H9 (cell line): ENCODE measurements around the gene LSS. TPM values are rescaled to one million over a fixed set of nuclear protein-coding genes. Genes with fewer than 3 reads are reported as not detected.

ENCODE experiments used
- DNase-seq: peaks from one replicate; pipeline ENCODE4 v3.0.0-alpha.2; 2017
- H2AFZ ChIP-seq: one replicate; pipeline ENCODE4 v1.6.1; 2013; ENCODE audit warnings: mild to moderate bottlenecking, low read length, control low read depth, moderate library complexity
- H2AK5ac ChIP-seq: 2 replicates; pipeline ENCODE4 v1.6.1; 2013; ENCODE audit warnings: low read length, control low read depth, mixed read lengths; ENCODE audit not compliant: insufficient read length
- H2BK120ac ChIP-seq: one replicate; pipeline ENCODE4 v1.6.1; 2013; ENCODE audit warnings: low read depth, mild to moderate bottlenecking, low read length, control low read depth, inconsistent platforms; ENCODE audit not compliant: poor library complexity, severe bottlenecking
- H2BK12ac ChIP-seq: 2 replicates; pipeline ENCODE4 v1.6.1; 2013; ENCODE audit warnings: low read length, control low read depth, mixed read lengths, low read depth; ENCODE audit not compliant: insufficient read length
- H2BK15ac ChIP-seq: 2 replicates; pipeline ENCODE4 v1.6.1; 2013; ENCODE audit warnings: low read depth, low read length, control low read depth
- H2BK20ac ChIP-seq: one replicate; pipeline ENCODE4 v1.6.1; 2013; ENCODE audit warnings: low read depth, mild to moderate bottlenecking, low read length, control low read depth, inconsistent platforms; ENCODE audit not compliant: poor library complexity, severe bottlenecking
- H2BK5ac ChIP-seq: 2 replicates; pipeline ENCODE4 v1.6.1; 2013; ENCODE audit warnings: low read length, control low read depth, mixed read lengths; ENCODE audit not compliant: insufficient read length
- H3K14ac ChIP-seq: 2 replicates; pipeline ENCODE4 v1.6.1; 2013; ENCODE audit warnings: low read length, control low read depth; ENCODE audit not compliant: insufficient read depth
- H3K18ac ChIP-seq: 2 replicates; pipeline ENCODE4 v1.6.1; 2013; ENCODE audit warnings: low read depth, mild to moderate bottlenecking, mixed read lengths, low read length, control low read depth; ENCODE audit not compliant: insufficient read length
- H3K23ac ChIP-seq: 2 replicates; pipeline ENCODE4 v1.6.1; 2013; ENCODE audit warnings: low read length, control low read depth, mixed read lengths, low read depth; ENCODE audit not compliant: insufficient read length
- H3K23me2 ChIP-seq: 2 replicates; pipeline ENCODE4 v1.6.1; 2013; ENCODE audit warnings: low read depth, mild to moderate bottlenecking, mixed read lengths, low read length, control low read depth; ENCODE audit not compliant: insufficient read length, poor library complexity, severe bottlenecking
- H3K27ac ChIP-seq: 2 replicates; pipeline ENCODE4 v1.5.1; 2013; ENCODE audit warnings: low read length, control low read depth, mixed read lengths, low read depth; ENCODE audit not compliant: insufficient read length
- H3K27me3 ChIP-seq: 2 replicates; pipeline ENCODE4 v1.6.1; 2013; ENCODE audit warnings: low read length, control low read depth, inconsistent platforms; ENCODE audit not compliant: insufficient read depth
- H3K4ac ChIP-seq: 2 replicates; pipeline ENCODE4 v1.6.1; 2013; ENCODE audit warnings: low read depth, mild to moderate bottlenecking, control low read depth, inconsistent platforms, low read length, moderate library complexity
- H3K4me1 ChIP-seq: 2 replicates; pipeline ENCODE4 v1.6.1; 2013; ENCODE audit warnings: low read length, control low read depth, inconsistent platforms; ENCODE audit not compliant: insufficient read depth
- H3K4me2 ChIP-seq: 2 replicates; pipeline ENCODE4 v1.6.1; 2013; ENCODE audit warnings: low read length, control low read depth, mixed read lengths; ENCODE audit not compliant: insufficient read length, insufficient read depth
- H3K56ac ChIP-seq: 2 replicates; pipeline ENCODE4 v1.6.1; 2013; ENCODE audit warnings: low read depth, mild to moderate bottlenecking, mixed read lengths, low read length, control low read depth; ENCODE audit not compliant: insufficient read length
- H3K79me1 ChIP-seq: 2 replicates; pipeline ENCODE4 v1.6.1; 2013; ENCODE audit warnings: low read depth, mild to moderate bottlenecking, moderate library complexity, low read length, control low read depth, inconsistent platforms; ENCODE audit not compliant: insufficient read depth, poor library complexity, severe bottlenecking
- H3K79me2 ChIP-seq: 2 replicates; pipeline ENCODE4 v1.6.1; 2013; ENCODE audit warnings: low read length, control low read depth, inconsistent platforms; ENCODE audit not compliant: insufficient read depth
- H3K9ac ChIP-seq: 2 replicates; pipeline ENCODE4 v1.6.1; 2013; ENCODE audit warnings: low read length, control low read depth, mixed read lengths; ENCODE audit not compliant: insufficient read length; ENCODE audit errors: extremely low read depth
- H3K9me3 ChIP-seq: one replicate; pipeline ENCODE4 v1.6.1; 2013; ENCODE audit warnings: low read depth, low read length, inconsistent platforms; ENCODE audit not compliant: control insufficient read depth
- H3T11ph ChIP-seq: one replicate; pipeline ENCODE4 v1.6.1; 2013; ENCODE audit warnings: mild to moderate bottlenecking, low read length, control low read depth, inconsistent platforms
- H4K20me1 ChIP-seq: one replicate; pipeline ENCODE4 v1.6.1; 2013; ENCODE audit not compliant: control insufficient read depth, insufficient read length, insufficient read depth
- H4K5ac ChIP-seq: 2 replicates; pipeline ENCODE4 v1.6.1; 2013; ENCODE audit warnings: low read depth, mild to moderate bottlenecking, mixed read lengths, low read length, control low read depth; ENCODE audit not compliant: insufficient read length
- H4K8ac ChIP-seq: replicated peaks from 2 replicates; pipeline ENCODE4 v1.6.1; 2013; ENCODE audit warnings: low read length, control low read depth, mixed read lengths, low read depth; ENCODE audit not compliant: insufficient read length
- H4K91ac ChIP-seq: 2 replicates; pipeline ENCODE4 v1.6.1; 2013; ENCODE audit warnings: low read depth, mild to moderate bottlenecking, moderate library complexity, mixed read lengths, low read length, control low read depth; ENCODE audit not compliant: insufficient read length
- H3K27ac Mint-ChIP-seq, 3 experiments: 2 replicates in 2 of 3; 3 replicates in 1 of 3; pipeline ENCODE4 v1.8.0; 2020 to 2021; ENCODE audit warnings: mixed read lengths in 3 of 3, mild to moderate bottlenecking in 1 of 3, moderate library complexity in 1 of 3
- H3K27me3 Mint-ChIP-seq: 2 replicates; pipeline ENCODE4 v1.8.0; 2021; ENCODE audit warnings: low read depth, mild to moderate bottlenecking, moderate library complexity, mixed read lengths
- H3K36me3 Mint-ChIP-seq, 3 experiments: 2 replicates in 2 of 3; 3 replicates in 1 of 3; pipeline ENCODE4 v1.8.0; 2020 to 2021; ENCODE audit warnings: low read depth in 3 of 3, mixed read lengths in 3 of 3; ENCODE audit not compliant: insufficient read depth in 1 of 3
- H3K4me1 Mint-ChIP-seq, 2 experiments: 2 replicates each; pipeline ENCODE4 v1.8.0; 2020; ENCODE audit warnings: mixed read lengths in 2 of 2
- H3K4me3 Mint-ChIP-seq, 2 experiments: 2 replicates in 1 of 2; 3 replicates in 1 of 2; pipeline ENCODE4 v1.8.0; 2020 to 2021; ENCODE audit warnings: mild to moderate bottlenecking in 2 of 2, mixed read lengths in 2 of 2, moderate library complexity in 1 of 2
- H3K9me3 Mint-ChIP-seq, 2 experiments: 2 replicates in 1 of 2; 3 replicates in 1 of 2; pipeline ENCODE4 v1.8.0; 2020; ENCODE audit warnings: mild to moderate bottlenecking in 2 of 2, mixed read lengths in 2 of 2, moderate library complexity in 1 of 2
- CTCF ChIP-seq: fragments of 200-600 bp; sonication (generic); conservative IDR thresholded peaks from 3 replicates; pipeline ENCODE4 v1.8.0; 2021; ENCODE audit warnings: antibody characterized with exemption, mild to moderate bottlenecking
- WGBS: extraction: QIAGEN DNeasy Blood & Tissue Kit; methylation state at CpG from one replicate; pipeline ENCODE4 v1.1.7; 2013; ENCODE audit warnings: missing lambda C conversion rate, low lambda C conversion rate, mixed read lengths; ENCODE audit not compliant: insufficient read length; ENCODE audit errors: extremely low coverage; 5-methylcytosine and 5-hydroxymethylcytosine counted together
- total RNA-seq: library from RNA; stranded (reverse); gene quantifications from 2 replicates; pipeline ENCODE4 v1.2.1, GENCODE V29; 2021

The LSS gene
- total RNA-seq, 1 experiment from 2014 or later = 69.2 TPM

DNA sequence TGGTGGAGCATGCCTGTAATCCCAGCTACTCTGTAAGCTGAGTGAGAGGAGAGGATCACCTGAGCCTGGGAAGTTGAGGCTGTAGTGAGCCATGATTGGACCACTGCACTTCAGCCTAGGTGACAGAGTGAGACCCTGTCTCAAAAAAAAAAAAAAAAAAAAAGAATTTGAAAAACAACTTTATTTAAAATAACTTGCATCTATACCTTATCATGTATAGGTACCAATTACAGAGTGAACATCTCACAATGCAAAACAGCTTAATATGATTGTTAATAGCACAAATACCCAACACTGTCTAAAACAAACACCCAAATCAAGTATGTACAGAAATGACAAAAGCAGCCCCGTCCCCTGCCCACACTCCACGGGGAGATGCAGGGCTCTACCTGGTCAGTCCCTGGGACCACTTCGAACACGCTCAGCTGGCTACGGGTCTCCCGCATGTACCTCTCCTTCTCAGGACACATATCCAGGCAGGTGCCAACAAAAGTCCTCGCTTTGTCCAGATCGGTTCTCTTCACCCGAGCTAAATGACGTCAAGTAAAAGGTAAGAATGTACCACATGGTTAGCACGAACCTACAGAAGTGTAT, 46.3 kb upstream of the LSS start:
- Histone ChIP-seq H2BK15ac (no peak overlapping the region), H3K9me3 (no peaks in the 10 kb centered on the region), H3K4me1 (no peaks in the 10 kb centered on the region), H2AK5ac (no peak overlapping the region), H2BK20ac (no peak overlapping the region), H3K4me2 (no peak overlapping the region), H3K27ac (no peak overlapping the region), H3K18ac (no peak overlapping the region), H3K56ac (no peak overlapping the region), H3K14ac (no peak overlapping the region), H2AFZ (no peak overlapping the region), H3K23ac (no peak overlapping the region), H3K27me3 (no peaks in the 10 kb centered on the region), H3K79me2 (no peaks in the 10 kb centered on the region), H3K79me1 (peaks cover 3% of the 10 kb centered on the region), H3K9ac (no peak overlapping the region), H4K20me1 (no peaks in the 10 kb centered on the region), H2BK5ac (no peak overlapping the region), H4K5ac (no peak overlapping the region), H4K8ac (no peak overlapping the region), H2BK12ac (no peak overlapping the region), H3T11ph (no peak overlapping the region), H2BK120ac (no peak overlapping the region), H3K4ac (no peak overlapping the region), H3K23me2 (no peaks in the 10 kb centered on the region), H4K91ac (no peak overlapping the region)
- TF ChIP-seq CTCF = no peak
- no CpG with 5 or more reads among the region's 11 CpGs for WGBS
- Mint-ChIP-seq H3K4me3 (no peak overlapping the region), H3K9me3 (no peaks in the 10 kb centered on the region), H3K4me1 (no peaks in the 10 kb centered on the region), H3K27ac (no peak overlapping the region), H3K36me3 (peaks cover 50 to 92% (median 75%) of the 10 kb centered on the region in 3 experiments; a peak in 6 of 7 replicates), H3K27me3 (no peaks in the 10 kb centered on the region)
- no peak for DNase-seq
